ENCODE results near the gene KRT72. TPM values are rescaled to one million over a fixed set of nuclear protein-coding genes. Genes with fewer than 3 reads are reported as not detected.
A peak's percentile ranks its signal among the peaks of the same experiment; 100 is the strongest.

KRT72 gene
- total RNA-seq, 2 donors from 2014 or later: not detected

DNA sequence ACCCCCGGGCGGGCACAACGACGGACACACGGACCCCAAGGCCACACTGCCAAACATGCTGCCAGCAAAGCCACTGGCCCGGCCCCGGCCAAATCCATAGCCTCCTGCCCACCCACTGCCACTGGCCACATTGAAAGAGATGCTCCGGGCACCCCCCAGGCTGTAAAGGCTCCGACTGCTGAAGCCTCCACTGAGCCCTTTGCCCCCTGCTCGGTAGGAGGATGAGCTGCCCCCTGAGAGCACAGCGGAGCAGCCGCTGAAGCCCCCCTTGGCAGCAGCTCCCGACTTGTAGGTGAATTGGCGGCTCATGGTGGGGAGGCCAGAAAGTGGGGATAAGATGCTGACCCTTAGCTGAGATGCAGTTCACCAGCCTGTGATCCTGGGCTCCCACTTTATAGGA is 17.0 kb upstream of the KRT72 start, which contains the start of gene KRT73:
TSS of gene KRT73 (minus strand) at position 344 of the 400 bp plus-strand sequence. CDS start at position 309, 35 bp downstream.
- Mint-ChIP-seq H3K4me1 (peaks cover 13% of the 10 kb centered on the region), H3K36me3 (ENCODE audit: low read depth) (no peaks in the 10 kb centered on the region), H3K27me3 (peaks cover 20% of the 10 kb centered on the region), H3K9me3 (peaks cover 4% of the 10 kb centered on the region), H3K27ac (no peak within 1 kb of the TSS), H3K4me3 (no peak within 1 kb of the TSS)
- ATAC-seq (replicated peaks): no peak

DNA sequence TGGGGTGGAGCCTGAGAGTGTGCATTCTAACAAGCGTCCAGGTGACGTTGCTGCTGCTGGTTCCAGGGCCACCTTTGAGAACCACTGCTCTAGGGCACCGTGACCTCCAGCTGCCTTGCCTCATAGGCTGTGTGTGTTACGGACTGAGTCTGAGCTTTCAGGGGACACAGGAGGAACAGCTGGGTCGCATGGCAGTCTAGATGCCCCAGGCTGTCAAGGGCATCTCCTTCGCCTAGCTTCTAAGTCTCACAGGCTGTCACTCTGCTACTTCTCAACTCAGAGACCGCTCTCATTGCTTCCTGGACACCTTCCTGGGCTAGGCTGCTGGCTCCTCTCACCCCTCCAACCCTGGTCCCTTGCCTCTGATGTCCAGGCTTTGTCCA is 16.1 kb upstream of the KRT72 start:
- Mint-ChIP-seq H3K9me3 (no peaks in the 10 kb centered on the region), H3K4me1 (peaks cover 13% of the 10 kb centered on the region), H3K4me3 (no peak overlapping the region), H3K27ac (no peak overlapping the region), H3K36me3 (ENCODE audit: low read depth) (no peaks in the 10 kb centered on the region), H3K27me3 (peaks cover 20% of the 10 kb centered on the region)
- no peak for ATAC-seq (replicated peaks)

DNA sequence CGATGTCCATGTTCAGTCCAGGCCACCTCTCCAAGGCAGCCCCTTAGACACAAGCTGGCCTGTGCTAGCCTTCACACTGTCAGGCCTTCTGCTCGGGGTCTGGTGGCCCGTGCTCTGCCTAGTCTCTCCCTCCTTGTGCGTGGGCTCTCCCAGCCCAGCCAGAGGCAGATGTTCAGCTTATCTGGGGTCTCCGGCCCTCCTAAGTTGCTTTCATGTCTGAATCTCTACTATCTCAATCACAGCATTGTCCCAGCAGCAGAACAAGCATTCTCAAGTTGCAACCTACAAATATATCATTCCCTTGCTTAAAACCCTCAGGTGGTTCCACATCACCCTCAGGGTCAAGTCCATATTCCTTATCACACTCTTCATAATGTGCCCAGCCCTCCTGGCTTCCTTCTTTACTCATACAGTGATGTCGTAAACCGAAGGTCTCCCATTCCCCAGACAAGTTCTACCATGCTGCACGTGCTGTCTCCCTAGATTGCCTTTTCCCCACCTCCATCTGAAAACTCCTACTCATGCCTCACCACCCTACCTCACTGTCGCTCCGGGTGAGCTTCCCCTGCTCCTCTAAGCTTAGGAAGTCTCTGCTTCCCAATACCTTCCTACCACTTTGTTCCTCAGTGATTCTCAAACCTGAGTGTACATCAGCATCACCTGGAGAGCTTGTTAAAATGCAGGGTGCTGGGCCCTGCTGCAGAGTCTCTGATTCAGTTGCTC is 15.6 kb upstream of the KRT72 start:
- ATAC-seq (replicated peaks): no peak
- Mint-ChIP-seq H3K4me3 (no peak overlapping the region), H3K4me1 (peaks cover 13% of the 10 kb centered on the region), H3K36me3 (ENCODE audit: low read depth) (no peaks in the 10 kb centered on the region), H3K9me3 (no peaks in the 10 kb centered on the region), H3K27me3 (peaks cover 20% of the 10 kb centered on the region), H3K27ac (peak overlapping the region; percentile 5)

DNA sequence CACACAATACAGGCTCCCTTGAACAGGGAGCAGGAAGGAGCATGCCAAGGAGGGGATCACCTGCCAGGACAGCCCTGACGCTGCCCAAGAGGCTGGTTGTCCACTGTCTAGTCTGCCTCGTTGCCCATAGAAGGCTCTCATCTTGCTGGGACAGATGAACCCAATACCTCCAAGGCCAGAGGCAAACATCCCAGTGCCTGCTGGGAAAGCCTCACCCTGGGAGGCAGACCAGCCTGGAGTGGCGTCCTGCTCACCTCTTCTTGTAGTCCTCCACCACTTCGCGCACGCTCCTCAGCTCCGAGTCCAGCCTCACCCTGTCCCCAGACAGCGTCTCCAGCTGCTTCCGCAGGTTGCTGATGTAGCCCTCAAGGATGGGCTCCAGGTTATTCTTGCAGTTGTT is 14.6 kb upstream of the KRT72 start:
- Mint-ChIP-seq H3K36me3 (ENCODE audit: low read depth) (no peaks in the 10 kb centered on the region), H3K4me3 (peak overlapping the region; percentile 7), H3K9me3 (no peaks in the 10 kb centered on the region), H3K27ac (peak overlapping the region; percentile 61), H3K27me3 (peaks cover 23% of the 10 kb centered on the region), H3K4me1 (peaks cover 13% of the 10 kb centered on the region)
- no peak for ATAC-seq (replicated peaks)

DNA sequence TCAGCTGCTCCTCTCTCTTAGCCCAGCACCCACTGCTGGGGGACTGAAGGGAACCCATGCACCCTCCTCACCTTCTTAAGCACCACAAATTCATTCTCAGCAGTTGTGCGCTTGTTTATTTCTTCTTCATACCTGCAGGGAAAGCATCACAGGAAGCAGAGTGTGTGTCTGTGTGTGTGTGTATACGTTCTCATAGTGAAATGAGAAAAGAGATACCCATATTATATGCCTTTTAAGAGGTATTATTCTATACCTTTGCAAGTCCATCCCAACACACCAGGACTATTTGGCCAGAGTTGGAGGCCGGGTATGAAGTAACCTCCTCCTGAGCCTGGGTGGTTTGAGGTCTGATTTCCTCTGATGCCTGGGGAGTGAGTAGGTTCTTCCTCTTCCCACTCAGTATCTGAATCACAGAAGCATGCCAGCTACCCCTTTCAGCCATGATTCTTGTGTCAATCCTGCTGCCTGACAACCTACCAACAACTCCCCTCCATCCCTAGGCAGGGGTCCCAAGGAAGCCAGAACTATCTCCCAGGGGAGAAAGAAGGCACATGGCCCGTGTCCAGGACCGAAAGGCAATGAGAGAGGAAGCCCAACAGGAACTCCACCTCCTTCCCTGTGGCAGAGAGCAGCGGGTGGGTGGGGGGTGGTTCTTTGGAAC is 14.1 kb upstream of the KRT72 start:
- H3K4me3 Mint-ChIP-seq: peak overlapping the region; percentile 7
- H3K27ac Mint-ChIP-seq: peak overlapping the region; percentile 61
- no peaks in the 10 kb centered on the region for H3K36me3 Mint-ChIP-seq (ENCODE audit: low read depth)
- peaks cover 13% of the 10 kb centered on the region for H3K4me1 Mint-ChIP-seq
- peak; percentile 89 for ATAC-seq (replicated peaks)
- no peaks in the 10 kb centered on the region for H3K9me3 Mint-ChIP-seq
- peaks cover 18% of the 10 kb centered on the region for H3K27me3 Mint-ChIP-seq

DNA sequence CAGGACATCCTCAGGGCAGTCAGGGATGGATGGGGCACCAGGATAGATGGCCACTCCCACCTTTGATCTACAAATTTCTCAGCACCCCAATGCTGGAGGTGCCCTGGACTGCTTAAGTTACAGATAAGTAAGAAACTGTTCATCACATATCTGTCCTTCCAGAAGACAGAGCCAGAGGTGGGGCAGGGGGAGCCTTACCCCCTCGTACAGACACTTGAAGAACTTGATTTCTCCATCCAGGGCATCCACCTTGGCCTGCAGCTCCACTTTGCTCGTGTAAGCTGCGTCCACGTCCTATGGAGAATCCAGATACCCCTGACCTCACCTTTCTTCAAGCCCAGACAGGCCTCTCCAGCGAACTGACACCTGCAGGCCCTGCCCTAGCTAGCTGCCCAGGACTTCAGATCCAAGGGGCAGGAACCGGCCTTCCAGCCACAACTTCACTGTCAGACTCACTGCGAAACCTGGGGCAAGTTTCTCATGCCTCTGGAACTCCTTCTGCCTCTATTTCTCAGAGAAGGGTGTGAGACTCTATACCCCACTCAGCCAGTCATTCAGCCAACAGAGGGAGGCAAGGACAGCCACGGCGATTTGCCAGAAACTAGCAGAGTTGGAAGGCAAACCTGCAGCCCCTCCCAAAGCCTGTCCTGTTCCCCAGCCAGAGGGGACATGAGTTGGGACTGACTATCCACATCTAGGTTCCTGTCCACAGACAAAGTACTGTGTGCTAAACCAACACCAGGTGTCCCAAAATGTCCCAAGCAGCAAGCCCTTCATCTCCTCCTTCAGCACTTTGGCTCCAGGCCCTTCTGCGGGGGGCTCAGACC is 13.3 kb upstream of the KRT72 start:
- H3K27me3 Mint-ChIP-seq: peaks cover 18% of the 10 kb centered on the region
- no peak for ATAC-seq (replicated peaks)
- H3K9me3 Mint-ChIP-seq: no peaks in the 10 kb centered on the region
- peaks cover 13% of the 10 kb centered on the region for H3K4me1 Mint-ChIP-seq
- H3K27ac Mint-ChIP-seq: peak overlapping the region; percentile 61
- H3K4me3 Mint-ChIP-seq: no peak overlapping the region
- H3K36me3 Mint-ChIP-seq (ENCODE audit: low read depth): no peaks in the 10 kb centered on the region

DNA sequence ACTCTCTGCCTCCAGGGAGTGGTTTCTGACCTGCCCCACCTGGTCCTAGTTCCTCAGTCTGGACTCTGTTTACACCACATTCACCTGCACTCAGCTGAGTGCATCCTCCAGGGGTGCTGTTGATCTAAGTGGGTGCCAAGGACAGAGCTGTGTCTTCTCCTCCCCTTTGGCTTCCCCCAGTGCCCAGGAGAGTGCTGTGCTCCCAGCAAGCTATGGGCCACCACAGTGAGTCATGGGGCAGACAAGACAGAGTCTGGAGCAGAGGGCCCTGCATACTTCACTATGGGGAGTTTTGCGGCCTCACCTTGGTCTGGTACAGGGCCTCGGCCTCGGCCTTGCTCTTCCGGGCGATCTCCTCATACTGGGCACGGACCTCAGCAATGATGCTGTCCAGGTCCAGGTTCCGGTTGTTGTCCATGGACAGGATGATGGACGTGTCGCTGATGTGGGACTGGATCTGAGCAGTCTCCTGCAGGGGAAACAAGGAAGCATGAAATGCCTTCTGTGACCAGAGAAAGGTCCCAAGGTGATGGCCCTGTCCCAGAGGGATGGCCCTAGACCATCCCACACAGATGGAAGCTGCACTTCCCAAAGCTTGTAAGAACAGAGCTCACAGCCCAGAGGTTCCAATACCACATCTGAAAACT is 12.2 kb upstream of the KRT72 start:
- Mint-ChIP-seq H3K27me3 (peaks cover 11% of the 10 kb centered on the region), H3K27ac (peak overlapping the region; percentile 82), H3K4me3 (no peak overlapping the region), H3K9me3 (no peaks in the 10 kb centered on the region), H3K36me3 (ENCODE audit: low read depth) (no peaks in the 10 kb centered on the region), H3K4me1 (peaks cover 17% of the 10 kb centered on the region)
- no peak for ATAC-seq (replicated peaks)

DNA sequence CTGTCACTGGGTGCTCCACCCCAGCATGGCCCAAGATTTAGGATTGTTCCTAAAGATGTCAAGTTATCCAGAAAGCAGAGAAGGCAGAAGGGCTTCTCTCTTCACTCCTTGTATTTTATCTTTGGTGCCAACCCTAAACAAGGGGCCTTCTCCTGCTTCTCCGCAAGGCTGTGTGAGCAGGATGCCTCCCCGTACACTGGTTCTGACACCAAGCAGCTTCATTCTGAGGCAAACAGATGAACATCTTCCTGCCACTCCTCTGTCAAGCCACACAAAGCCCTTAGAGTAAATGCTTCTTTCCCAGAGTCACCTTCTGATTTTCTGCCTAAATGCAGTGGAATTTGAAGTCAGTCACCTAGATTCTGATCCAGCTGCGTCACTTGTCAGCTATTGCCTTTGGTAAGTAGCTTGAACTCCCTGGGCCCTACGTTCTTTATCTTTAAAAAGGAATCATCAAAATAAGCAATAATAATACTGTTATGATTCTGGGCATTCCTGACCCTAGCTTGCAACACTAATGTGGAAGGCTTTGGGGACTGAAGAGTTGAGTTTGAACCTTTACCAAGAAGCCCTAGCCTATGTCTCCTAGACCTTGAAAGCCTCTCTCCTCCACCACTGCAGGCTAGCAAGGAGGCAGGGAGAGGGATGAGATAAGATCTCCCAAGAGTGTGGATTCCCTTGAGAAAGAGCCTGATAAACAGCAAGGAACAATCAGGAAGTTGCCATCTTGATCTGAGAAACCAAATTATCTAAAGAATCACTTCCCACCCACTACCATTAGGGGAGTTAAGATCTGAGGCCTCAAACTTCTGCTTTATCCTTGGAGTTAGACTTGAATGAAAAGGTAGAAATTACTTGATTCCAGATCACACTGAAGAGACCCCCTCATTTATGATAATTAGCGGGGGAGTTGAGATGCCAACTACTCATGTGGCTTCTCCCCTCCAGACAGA is 11.4 kb upstream of the KRT72 start:
- no peak for ATAC-seq (replicated peaks)
- no peaks in the 10 kb centered on the region for H3K36me3 Mint-ChIP-seq (ENCODE audit: low read depth)
- no peak overlapping the region for H3K27ac Mint-ChIP-seq
- H3K4me1 Mint-ChIP-seq: peaks cover 19% of the 10 kb centered on the region
- H3K27me3 Mint-ChIP-seq: peaks cover 14% of the 10 kb centered on the region
- H3K9me3 Mint-ChIP-seq: no peaks in the 10 kb centered on the region
- no peak overlapping the region for H3K4me3 Mint-ChIP-seq

DNA sequence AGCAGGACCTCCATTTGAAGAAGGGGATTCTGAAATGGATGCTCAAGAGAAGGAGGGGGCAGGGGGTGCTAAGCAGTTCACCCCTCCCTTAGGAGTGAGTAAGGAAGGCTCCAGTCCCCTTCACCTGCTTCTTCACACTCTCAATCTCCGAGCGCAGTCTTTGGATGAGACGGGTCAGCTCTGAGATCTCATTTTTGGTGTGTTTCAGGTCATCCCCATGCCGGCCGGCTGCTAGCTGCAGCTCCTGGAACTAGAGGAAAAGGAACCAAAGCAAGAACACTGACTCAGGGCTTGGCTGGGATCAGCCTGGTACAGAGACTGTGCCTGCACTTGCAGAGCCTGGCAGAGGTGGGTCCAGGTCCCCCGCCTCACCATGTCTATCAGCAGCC is 9.8 kb upstream of the KRT72 start:
- H3K36me3 Mint-ChIP-seq (ENCODE audit: low read depth): no peaks in the 10 kb centered on the region
- ATAC-seq (replicated peaks): no peak
- H3K27ac Mint-ChIP-seq: no peak overlapping the region
- H3K4me1 Mint-ChIP-seq: peaks cover 26% of the 10 kb centered on the region
- peaks cover 12% of the 10 kb centered on the region for H3K27me3 Mint-ChIP-seq
- peak overlapping the region; percentile 35 for H3K4me3 Mint-ChIP-seq
- H3K9me3 Mint-ChIP-seq: no peaks in the 10 kb centered on the region

DNA sequence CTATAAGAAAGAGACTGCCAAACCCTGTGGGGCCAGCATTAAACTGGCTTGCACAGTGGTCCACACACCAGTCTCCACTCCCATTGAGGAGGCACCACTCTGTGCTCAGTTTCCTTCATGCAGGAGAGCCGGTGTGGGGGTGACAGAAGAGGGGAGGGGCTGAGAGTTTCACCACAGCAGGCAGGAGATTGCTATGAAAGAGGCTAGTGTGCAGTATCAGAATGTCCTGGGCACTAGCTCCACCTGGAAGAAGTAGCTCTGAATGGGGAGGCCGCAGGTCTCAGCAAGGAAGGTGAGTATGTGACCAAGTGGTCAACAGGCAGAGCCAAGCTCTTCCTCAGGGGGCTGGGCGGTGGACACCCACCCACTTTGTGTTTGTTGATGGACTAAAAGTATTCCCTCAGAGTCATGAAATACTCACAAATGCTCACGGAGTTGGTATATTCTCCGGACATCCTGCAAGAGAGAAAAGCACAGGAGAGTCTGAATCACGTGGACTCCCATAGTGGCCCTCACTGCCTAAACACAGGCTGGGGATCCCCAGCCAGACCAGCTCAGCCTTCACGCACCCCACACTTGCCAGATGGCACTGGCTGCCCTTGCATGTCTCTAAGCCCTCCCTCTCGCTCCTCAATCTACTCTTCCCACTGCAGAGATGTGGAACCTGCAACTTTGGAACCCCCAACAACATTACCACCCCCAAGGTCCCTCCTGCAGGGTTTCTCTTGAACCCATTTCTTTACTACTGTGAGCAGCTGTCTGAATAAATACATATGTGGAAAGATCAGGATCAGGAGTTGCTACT is 7.8 kb upstream of the KRT72 start:
- no peaks in the 10 kb centered on the region for H3K9me3 Mint-ChIP-seq

DNA sequence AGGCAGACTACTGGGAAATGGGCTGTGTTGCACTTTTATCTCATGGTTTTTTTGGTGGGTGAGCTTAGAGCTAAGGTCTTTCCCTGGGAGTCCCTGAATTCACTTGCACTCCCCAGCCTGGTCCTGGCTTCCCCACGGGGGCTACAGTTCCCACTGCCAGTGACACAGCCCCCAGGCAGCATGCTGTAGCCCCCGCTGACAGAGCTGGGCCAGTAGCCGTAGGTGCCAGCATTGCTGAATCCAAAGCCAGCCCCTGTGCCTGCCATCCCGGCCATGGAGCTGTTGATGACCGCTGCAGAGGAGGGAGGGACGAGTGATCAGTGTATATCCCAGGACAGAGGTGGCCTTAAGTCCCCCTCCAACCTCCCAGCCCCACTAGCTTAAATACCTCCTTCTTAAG is 6.9 kb upstream of the KRT72 start:
- Mint-ChIP-seq H3K27me3 (peaks cover 8% of the 10 kb centered on the region), H3K27ac (no peak overlapping the region), H3K4me1 (peaks cover 20% of the 10 kb centered on the region), H3K4me3 (no peak overlapping the region), H3K36me3 (ENCODE audit: low read depth) (no peaks in the 10 kb centered on the region), H3K9me3 (no peaks in the 10 kb centered on the region)
- no peak for ATAC-seq (replicated peaks)

More for the DNA sequence above, 7.8 kb upstream of the KRT72 start:
- H3K27ac Mint-ChIP-seq: no peak overlapping the region
- no peak for ATAC-seq (replicated peaks)
- no peaks in the 10 kb centered on the region for H3K36me3 Mint-ChIP-seq (ENCODE audit: low read depth)
- H3K4me3 Mint-ChIP-seq: no peak overlapping the region
- peaks cover 11% of the 10 kb centered on the region for H3K27me3 Mint-ChIP-seq
- H3K4me1 Mint-ChIP-seq: peaks cover 24% of the 10 kb centered on the region

DNA sequence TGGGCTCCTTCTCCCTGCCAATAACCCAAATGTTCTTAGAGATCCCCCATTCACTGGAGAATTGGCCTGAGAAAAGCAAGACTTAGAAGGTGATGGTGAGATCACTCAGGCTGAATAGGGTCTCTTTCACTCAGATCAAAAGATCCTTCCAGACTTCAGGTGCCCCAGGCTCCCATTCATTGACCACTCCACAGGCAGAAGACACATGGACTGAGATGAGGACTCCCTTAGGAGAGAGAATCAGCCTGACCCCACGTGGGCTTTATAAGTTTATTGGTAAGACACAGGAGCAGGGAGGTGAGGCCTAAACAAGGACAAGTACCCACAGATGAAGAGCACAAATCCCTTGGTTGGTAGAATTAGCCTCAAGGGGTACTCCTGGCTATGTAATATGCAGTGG is 6.1 kb upstream of the KRT72 start:
- Mint-ChIP-seq H3K4me3 (no peak overlapping the region), H3K27me3 (peaks cover 8% of the 10 kb centered on the region), H3K9me3 (no peaks in the 10 kb centered on the region), H3K4me1 (peaks cover 20% of the 10 kb centered on the region), H3K27ac (no peak overlapping the region), H3K36me3 (ENCODE audit: low read depth) (no peaks in the 10 kb centered on the region)
- ATAC-seq (replicated peaks): no peak

Measured in activated T-helper 17 cell treated with anti-CD3 and anti-CD28 coated beads, Interleukin-2, amount 50 U/mL, for 72 hours (primary cell).